HCT116 (cell line): ENCODE data around the gene FAM193B. TPM values are rescaled to one million over a fixed set of nuclear protein-coding genes. Genes with fewer than 3 reads are reported as not detected.

Source experiments
- ATAC-seq: fragments of 200-7000 bp; cut with Tn5 transposase; 2 replicates; pipeline ENCODE4 v1.9.1; 2020; ENCODE audit warnings: mild to moderate bottlenecking, moderate library complexity
- BruUV-seq: library from RNA; stranded (reverse); fragments of 400-500 nt; replicated peaks from 2 replicates; lab custom pipeline; 2021; lab: Mats Ljungman, UMichigan
- CTCF ChIA-PET: fragments of 300-600 bp; sonication (Branson Sonifier 250); formaldehyde crosslinking; loops from one replicate; lab custom pipeline; 2021; ENCODE audit warnings: antibody characterized with exemption; lab: Charles Lee
- POLR2A ChIA-PET: fragments of 300-600, 350-600 bp; sonication (Branson Sonifier 250); formaldehyde crosslinking; loops from one replicate; lab custom pipeline; 2021; ENCODE audit warnings: antibody characterized with exemption; lab: Charles Lee
- RAD21 ChIA-PET, 2 experiments: fragments of 300-600 bp; sonication (Branson Sonifier 250); formaldehyde crosslinking; loops; one replicate each; lab custom pipeline; 2023; ENCODE audit warnings: low total read pairs in 2 of 2; ENCODE audit not compliant: uncharacterized antibody in 2 of 2, unreplicated experiment in 2 of 2, low non-redundant PET in 1 of 2; lab: Charles Lee
- DNase-seq: peaks from one replicate; pipeline ENCODE4 v3.0.0-alpha.2; 2010; ENCODE audit warnings: low read depth, low spot score
- H2AFZ ChIP-seq: fragments of 200-600 bp; shearing (Covaris generic), sonication (generic); 2 replicates; pipeline ENCODE4 v1.6.1; 2017; ENCODE audit warnings: low read depth, mixed run types, mixed read lengths, antibody characterized with exemption, low read length; ENCODE audit not compliant: poor library complexity, severe bottlenecking
- H3K27ac ChIP-seq: 2 replicates; pipeline ENCODE4 v1.5.1; 2012; ENCODE audit warnings: low read depth, low read length
- H3K27me3 ChIP-seq: fragments of 200-600 bp; sonication (generic); 2 replicates; pipeline ENCODE4 v1.6.1; 2016; ENCODE audit warnings: mixed run types, low read length, mixed read lengths; ENCODE audit not compliant: insufficient read depth
- H3K36me3 ChIP-seq, 2 experiments: fragments of 200-500 bp in 1 of 2; fragments of 200-600 bp in 1 of 2; sonication (Bioruptor generic) in 1 of 2; sonication (generic) in 1 of 2; 2 replicates each; pipeline versions ENCODE4 v1.5.1 to v1.6.1; 2014 to 2016; ENCODE audit warnings: low read length in 2 of 2, inconsistent platforms in 1 of 2, mixed read lengths in 1 of 2, mixed run types in 1 of 2; ENCODE audit not compliant: insufficient read depth in 2 of 2, control insufficient read depth in 1 of 2
- H3K4me1 ChIP-seq, 2 experiments: fragments of 200-600 bp in 1 of 2; sonication (generic) in 1 of 2; 2 replicates each; pipeline versions ENCODE4 v1.5.1 to v1.6.1; 2012 to 2017; ENCODE audit warnings: low read length in 2 of 2, inconsistent platforms in 1 of 2, mild to moderate bottlenecking in 1 of 2, mixed read lengths in 1 of 2, mixed run types in 1 of 2, moderate library complexity in 1 of 2; ENCODE audit not compliant: insufficient read depth in 2 of 2, control insufficient read depth in 1 of 2
- H3K4me2 ChIP-seq: fragments of 200-600 bp; sonication (generic); 2 replicates; pipeline ENCODE4 v1.6.1; 2017; ENCODE audit warnings: mixed run types, low read length, mixed read lengths
- H3K4me3 ChIP-seq, 2 experiments: fragments of 200-600 bp in 1 of 2; sonication (generic) in 1 of 2; replicated peaks in 1 of 2; 2 replicates each; pipeline ENCODE4 v1.5.1; 2011 to 2016; ENCODE audit warnings: low read length in 2 of 2, control low read depth in 1 of 2, low read depth in 1 of 2, mild to moderate bottlenecking in 1 of 2, mixed read lengths in 1 of 2, mixed run types in 1 of 2
- H3K79me2 ChIP-seq: fragments of 200-600 bp; sonication (generic); 2 replicates; pipeline ENCODE4 v1.6.1; 2017; ENCODE audit warnings: mild to moderate bottlenecking, mixed run types, low read length, moderate library complexity, mixed read lengths; ENCODE audit not compliant: insufficient read depth
- H3K9ac ChIP-seq: fragments of 200-600 bp; sonication (generic); 2 replicates; pipeline ENCODE4 v1.6.1; 2016; ENCODE audit warnings: low read length, mixed read lengths
- H3K9me2 ChIP-seq: fragments of 200-600 bp; sonication (generic), shearing (Covaris generic); 2 replicates; pipeline ENCODE4 v1.6.1; 2017; ENCODE audit warnings: mixed run types, mild to moderate bottlenecking, moderate library complexity; ENCODE audit not compliant: insufficient read depth
- H3K9me3 ChIP-seq, 2 experiments: fragments of 200-500 bp in 1 of 2; fragments of 200-600 bp in 1 of 2; sonication (Bioruptor generic) in 1 of 2; sonication (generic) in 1 of 2; 2 replicates each; pipeline ENCODE4 v1.6.1; 2014 to 2017; ENCODE audit warnings: low read length in 2 of 2, mixed read lengths in 2 of 2, inconsistent platforms in 1 of 2, low read depth in 1 of 2, mild to moderate bottlenecking in 1 of 2, mixed run types in 1 of 2, moderate library complexity in 1 of 2; ENCODE audit not compliant: control insufficient read depth in 1 of 2, insufficient read depth in 1 of 2
- H4K20me1 ChIP-seq: fragments of 200-600 bp; sonication (generic), shearing (Covaris generic); 2 replicates; pipeline ENCODE4 v1.6.1; 2017; ENCODE audit warnings: mixed run types, mild to moderate bottlenecking, moderate library complexity; ENCODE audit not compliant: insufficient read depth
- CBX3 ChIP-seq: IDR thresholded peaks from 2 replicates; pipeline ENCODE4 v1.6.1; 2012; ENCODE audit warnings: low read depth
- EGR1 ChIP-seq: IDR thresholded peaks from 2 replicates; pipeline ENCODE4 v1.6.1; 2012; ENCODE audit warnings: low read depth
- EZH2 ChIP-seq: fragments of 200-600 bp; sonication (generic); IDR thresholded peaks from 2 replicates; pipeline ENCODE4 v1.6.1; 2017; ENCODE audit warnings: antibody characterized with exemption, mixed run types
- SIN3A ChIP-seq: IDR thresholded peaks from 2 replicates; pipeline ENCODE4 v1.6.1; 2012; ENCODE audit warnings: low read depth
- SP1 ChIP-seq: IDR thresholded peaks from 2 replicates; pipeline ENCODE4 v1.6.1; 2012; ENCODE audit warnings: low read depth
- TCF7L2 ChIP-seq: IDR thresholded peaks from 2 replicates; pipeline ENCODE4 v1.7.0; 2011; ENCODE audit warnings: borderline replicate concordance, inconsistent platforms; ENCODE audit not compliant: insufficient read depth, insufficient read length; ENCODE audit errors: extremely low read depth
- intact Hi-C: fragments of 100-400 bp; cut with micrococcal nuclease; formaldehyde crosslinking; loops from 2 replicates; pipeline ENCODE4 v1.10.0; 2022
- total RNA-seq: library from RNA; stranded (reverse); gene quantifications from one replicate; pipeline ENCODE4 v1.2.1, GENCODE V29; 2021; ENCODE audit not compliant: unreplicated experiment
- TF ChIP-seq, protein P1 (sequence below), 3 experiments: fragments of 200-600 bp in 1 of 3; sonication (generic) in 1 of 3; IDR thresholded peaks in 2 of 3; conservative IDR thresholded peaks in 1 of 3; 2 replicates each; pipeline ENCODE4 v1.5.1; 2012 to 2017; ENCODE audit warnings: low read depth in 2 of 3, low read length in 2 of 3, antibody characterized with exemption in 1 of 3, borderline replicate concordance in 1 of 3, control low read depth in 1 of 3, mild to moderate bottlenecking in 1 of 3, mixed read lengths in 1 of 3, mixed run types in 1 of 3, moderate library complexity in 1 of 3; ENCODE audit not compliant: insufficient read depth in 1 of 3
- TF ChIP-seq, protein P2 (sequence below): IDR thresholded peaks from 2 replicates; pipeline ENCODE4 v1.6.1; 2012
- TF ChIP-seq, protein P3 (sequence below): IDR thresholded peaks from 2 replicates; pipeline ENCODE4 v1.6.1; 2012
- TF ChIP-seq, protein P4 (sequence below): IDR thresholded peaks from 2 replicates; pipeline ENCODE4 v1.6.1; 2011; ENCODE audit warnings: mild to moderate bottlenecking, low read length, moderate library complexity; ENCODE audit not compliant: insufficient replicate concordance; ENCODE audit errors: extremely low read depth

FAM193B gene
- total RNA-seq, 1 experiment from 2014 or later, result 54.0 TPM

DNA sequence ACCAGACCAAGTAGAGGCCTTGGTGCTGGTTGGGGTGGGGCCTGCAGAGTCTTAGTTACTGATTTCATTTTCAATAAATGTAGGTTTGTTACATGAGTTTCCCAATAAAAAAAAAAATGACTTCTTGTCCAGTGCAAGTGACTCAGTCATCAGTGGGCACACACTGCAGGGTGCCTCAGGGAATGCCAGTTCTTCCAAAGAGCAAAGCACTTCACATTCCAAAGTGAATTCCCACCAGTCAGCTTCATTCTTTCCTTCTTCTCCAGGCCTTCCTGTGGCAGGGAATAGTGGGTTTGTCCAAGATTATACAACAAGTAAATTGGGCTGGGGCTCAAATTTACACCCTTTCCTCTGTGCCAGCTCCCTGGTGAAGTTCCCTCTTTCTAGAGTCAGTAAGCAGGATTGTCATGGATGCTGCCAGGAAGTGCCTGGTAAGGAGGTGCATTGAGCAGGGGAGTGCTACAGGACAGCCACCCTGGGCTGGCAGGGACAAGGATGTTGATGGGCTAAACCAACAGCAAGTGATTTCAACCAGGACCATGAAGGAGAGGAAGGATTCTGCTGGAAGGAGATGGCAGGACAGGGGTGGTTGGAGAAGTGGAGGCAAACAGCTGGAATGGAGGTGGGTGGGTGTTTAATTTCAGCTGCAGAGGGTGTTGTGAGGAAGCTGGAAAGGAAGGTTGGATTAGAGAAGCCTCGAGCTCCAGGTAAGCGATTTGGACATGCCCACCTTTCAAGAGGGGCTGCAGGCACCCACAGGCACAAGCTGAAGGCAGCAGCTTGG lies 41.8 kb upstream of the FAM193B start:
- no peak for DNase-seq
- BruUV-seq, result no TSS peak
- Histone ChIP-seq H3K9me2 (no peaks in the 10 kb centered on the region), H3K36me3 (peaks cover 25 to 26% of the 10 kb centered on the region in 2 experiments; a peak in 3 of 4 replicates)
- TF ChIP-seq, protein P1, sequence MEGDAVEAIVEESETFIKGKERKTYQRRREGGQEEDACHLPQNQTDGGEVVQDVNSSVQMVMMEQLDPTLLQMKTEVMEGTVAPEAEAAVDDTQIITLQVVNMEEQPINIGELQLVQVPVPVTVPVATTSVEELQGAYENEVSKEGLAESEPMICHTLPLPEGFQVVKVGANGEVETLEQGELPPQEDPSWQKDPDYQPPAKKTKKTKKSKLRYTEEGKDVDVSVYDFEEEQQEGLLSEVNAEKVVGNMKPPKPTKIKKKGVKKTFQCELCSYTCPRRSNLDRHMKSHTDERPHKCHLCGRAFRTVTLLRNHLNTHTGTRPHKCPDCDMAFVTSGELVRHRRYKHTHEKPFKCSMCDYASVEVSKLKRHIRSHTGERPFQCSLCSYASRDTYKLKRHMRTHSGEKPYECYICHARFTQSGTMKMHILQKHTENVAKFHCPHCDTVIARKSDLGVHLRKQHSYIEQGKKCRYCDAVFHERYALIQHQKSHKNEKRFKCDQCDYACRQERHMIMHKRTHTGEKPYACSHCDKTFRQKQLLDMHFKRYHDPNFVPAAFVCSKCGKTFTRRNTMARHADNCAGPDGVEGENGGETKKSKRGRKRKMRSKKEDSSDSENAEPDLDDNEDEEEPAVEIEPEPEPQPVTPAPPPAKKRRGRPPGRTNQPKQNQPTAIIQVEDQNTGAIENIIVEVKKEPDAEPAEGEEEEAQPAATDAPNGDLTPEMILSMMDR (IDR thresholded peaks at IDR 0.05 in 2 of 3, conservative IDR thresholded peaks at IDR 0.05 in 1 of 3; ENCODE audit: borderline replicate concordance in 1 of 3, insufficient read depth in 1 of 3, low read depth in 2 of 3, low read length in 2 of 3), result no peak
- TF ChIP-seq EGR1 (no peak), SP1 (no peak), TCF7L2 (no peak), EZH2 (no peak), CBX3 (no peak), SIN3A (no peak)
- TF ChIP-seq, protein P2, sequence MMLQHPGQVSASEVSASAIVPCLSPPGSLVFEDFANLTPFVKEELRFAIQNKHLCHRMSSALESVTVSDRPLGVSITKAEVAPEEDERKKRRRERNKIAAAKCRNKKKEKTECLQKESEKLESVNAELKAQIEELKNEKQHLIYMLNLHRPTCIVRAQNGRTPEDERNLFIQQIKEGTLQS, result no peak
- TF ChIP-seq, protein P3, sequence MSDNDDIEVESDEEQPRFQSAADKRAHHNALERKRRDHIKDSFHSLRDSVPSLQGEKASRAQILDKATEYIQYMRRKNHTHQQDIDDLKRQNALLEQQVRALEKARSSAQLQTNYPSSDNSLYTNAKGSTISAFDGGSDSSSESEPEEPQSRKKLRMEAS, result no peak
- TF ChIP-seq, protein P4, sequence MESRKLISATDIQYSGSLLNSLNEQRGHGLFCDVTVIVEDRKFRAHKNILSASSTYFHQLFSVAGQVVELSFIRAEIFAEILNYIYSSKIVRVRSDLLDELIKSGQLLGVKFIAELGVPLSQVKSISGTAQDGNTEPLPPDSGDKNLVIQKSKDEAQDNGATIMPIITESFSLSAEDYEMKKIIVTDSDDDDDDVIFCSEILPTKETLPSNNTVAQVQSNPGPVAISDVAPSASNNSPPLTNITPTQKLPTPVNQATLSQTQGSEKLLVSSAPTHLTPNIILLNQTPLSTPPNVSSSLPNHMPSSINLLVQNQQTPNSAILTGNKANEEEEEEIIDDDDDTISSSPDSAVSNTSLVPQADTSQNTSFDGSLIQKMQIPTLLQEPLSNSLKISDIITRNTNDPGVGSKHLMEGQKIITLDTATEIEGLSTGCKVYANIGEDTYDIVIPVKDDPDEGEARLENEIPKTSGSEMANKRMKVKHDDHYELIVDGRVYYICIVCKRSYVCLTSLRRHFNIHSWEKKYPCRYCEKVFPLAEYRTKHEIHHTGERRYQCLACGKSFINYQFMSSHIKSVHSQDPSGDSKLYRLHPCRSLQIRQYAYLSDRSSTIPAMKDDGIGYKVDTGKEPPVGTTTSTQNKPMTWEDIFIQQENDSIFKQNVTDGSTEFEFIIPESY, result no peak
- TF ChIP-seq, all 23 proteins: peak for 0
- ChIA-PET RAD21 (no interaction called here), CTCF (no interaction called here), POLR2A (interaction anchor here (0.6 kb wide), 1 partner anchor 186 kb away, joined by 3 read pairs; no protein-coding TSS in a partner anchor)
- Histone ChIP-seq H3K27me3 (no peaks in the 10 kb centered on the region), H4K20me1 (no peaks in the 10 kb centered on the region), H3K4me1 (peaks cover 7 to 29% of the 10 kb centered on the region in 2 experiments), H3K4me3 (no peak overlapping the region), H3K4me2 (no peak overlapping the region), H3K9me3 (no peaks in the 10 kb centered on the region), H3K79me2 (peaks cover 35% of the 10 kb centered on the region), H3K9ac (no peak overlapping the region), H2AFZ (no peak overlapping the region), H3K27ac (no peak overlapping the region)
- intact Hi-C loops, result no loop called here
- ATAC-seq, result no peak
